Endothelial cell of umbilical vein (primary cell): Measurements from ENCODE around the gene CACNG4.

Experiments used
- EZH2 ChIP-seq: IDR thresholded peaks from 2 replicates; pipeline ENCODE4 v1.6.1; 2012; ENCODE audit warnings: borderline replicate concordance, low read depth, mild to moderate bottlenecking, moderate library complexity, low read length, inconsistent platforms; ENCODE audit not compliant: severe bottlenecking
- FOS ChIP-seq: IDR thresholded peaks from 2 replicates; pipeline ENCODE4 v1.6.1; 2011; ENCODE audit warnings: mild to moderate bottlenecking, low read length, moderate library complexity, borderline replicate concordance; ENCODE audit not compliant: insufficient read depth

DNA sequence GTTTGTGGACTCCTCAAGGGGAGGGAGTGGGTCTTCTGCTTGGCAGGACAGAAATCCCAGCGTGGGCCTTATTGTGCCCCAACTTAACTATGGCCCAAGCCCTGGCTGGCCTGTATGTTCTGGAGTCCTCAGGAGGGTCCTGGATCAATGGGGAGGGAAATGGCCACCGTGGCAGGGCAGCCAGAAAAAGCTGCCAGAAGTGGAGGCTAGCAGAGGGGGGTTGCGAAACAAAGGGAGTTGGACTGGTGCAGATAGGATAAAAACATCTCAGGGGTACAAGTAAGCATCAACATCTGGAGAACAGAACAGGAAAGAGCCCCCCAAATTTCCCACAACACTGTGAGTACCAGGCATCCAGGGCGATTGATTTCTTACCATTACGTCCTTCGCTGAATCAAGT lies 76.1 kb downstream of the CACNG4 start:
- no peak for TF ChIP-seq FOS
- TF ChIP-seq EZH2, result no peak
